ENCODE results near the gene ELOVL5.

Gene ELOVL5

DNA sequence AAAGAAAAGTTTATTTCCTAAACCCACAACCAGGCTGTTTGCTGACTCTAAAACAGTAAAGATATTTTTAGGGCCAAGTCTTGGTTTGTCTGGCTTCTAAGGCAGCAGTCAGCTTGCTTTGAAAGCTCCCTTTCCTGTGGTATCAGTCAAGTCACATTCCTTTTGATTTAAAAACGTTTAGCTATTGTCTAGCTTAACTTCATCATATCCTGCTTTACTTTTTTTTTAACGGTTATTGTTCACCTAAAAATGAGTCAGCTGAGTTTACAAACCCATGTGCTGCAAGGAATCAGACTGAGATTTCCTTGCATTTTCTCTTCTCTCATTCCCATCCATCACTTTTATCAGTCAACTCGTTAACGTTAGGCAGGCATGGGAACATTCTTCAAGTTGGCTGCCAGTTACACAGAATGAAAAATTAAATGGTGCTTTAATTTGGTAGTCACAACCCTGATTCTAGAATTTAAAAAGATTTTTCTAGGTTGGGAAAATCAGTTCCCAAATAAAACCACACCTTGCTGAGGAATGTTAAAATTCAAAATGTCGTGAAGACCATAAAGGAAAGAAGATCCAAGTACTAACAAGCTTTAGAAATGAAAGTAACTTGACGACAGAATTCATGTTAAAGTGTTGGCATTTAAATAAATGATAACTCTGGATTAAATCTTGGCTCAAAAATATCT is 45.9 kb downstream of the ELOVL5 start:
- DNase-seq = no peak

DNA sequence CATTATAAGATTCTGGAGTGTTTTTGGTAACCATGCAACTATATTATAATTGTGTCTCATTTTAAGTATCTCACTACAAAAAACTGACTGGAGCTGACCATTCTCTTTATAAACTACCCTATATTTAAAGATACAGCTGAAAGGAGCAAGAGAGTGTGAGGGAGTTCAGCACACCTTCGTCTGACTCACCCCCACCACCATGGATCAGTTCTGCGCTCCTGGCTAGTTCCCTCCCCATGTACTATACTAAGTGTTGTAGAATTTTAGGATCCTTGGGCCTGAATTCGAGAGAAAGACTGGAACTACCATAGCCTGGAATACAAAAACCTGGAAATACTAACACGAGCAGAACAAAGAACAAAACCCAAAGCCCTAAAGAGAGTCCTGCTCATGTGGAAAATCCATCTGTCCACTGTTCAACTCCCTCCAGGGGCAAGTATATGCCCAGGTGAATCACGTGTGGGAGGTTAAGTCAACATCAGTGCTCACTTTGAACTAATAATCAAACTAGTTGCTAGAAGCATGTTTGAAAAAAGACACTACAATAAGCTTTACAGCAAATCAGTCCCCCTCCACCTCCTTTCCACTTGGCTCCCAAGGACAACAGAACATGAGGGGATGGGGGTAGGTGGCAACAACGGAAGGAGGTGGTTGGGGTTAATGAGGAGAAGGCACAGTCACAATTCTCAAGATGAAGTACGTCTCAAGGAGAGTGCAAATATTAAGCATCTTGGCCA is 46.8 kb downstream of the ELOVL5 start:
- DNase-seq = no peak

DNA sequence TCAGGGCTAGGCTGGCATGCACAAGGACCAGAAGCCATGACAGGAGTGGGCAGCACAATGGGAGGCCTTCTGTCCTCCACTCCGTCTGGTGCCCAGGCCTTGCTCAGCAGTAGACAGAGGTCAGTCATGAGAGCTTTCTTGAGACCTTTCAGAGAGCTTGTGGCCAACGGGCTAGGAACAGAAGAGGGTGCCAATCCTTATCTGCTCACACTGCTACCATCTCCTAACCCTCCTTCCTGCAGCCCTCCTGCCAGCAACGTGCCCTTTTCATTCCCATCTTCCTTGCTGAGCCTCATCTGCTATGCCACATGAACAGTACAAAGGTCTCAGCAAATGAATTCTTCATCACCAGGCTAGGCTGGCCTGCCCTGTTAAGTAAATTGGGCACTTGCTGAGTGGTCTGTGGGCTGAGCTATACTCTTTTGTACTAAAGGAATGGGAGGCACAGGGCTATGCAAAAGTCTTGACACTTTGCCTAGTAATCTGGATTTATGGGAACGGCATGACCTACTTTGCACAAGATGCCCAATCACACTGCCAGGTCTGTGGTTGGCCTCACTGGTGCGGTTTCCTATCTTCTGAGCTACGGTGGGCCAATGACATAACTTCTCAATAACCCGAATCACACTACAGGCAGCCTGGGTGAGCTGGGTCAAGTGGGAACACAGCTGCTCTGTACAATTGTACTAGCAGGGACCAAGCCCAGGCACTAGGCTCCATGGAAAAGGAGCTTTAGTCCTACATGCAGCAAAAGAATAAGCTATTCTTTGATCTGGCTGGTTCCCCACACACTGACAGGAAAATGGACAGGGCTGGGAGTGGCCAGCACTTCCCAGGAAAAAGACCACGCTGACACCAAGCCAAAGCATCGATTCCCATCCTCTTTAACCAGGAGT is 47.8 kb downstream of the ELOVL5 start:
- DNase-seq = peak; percentile 93

DNA sequence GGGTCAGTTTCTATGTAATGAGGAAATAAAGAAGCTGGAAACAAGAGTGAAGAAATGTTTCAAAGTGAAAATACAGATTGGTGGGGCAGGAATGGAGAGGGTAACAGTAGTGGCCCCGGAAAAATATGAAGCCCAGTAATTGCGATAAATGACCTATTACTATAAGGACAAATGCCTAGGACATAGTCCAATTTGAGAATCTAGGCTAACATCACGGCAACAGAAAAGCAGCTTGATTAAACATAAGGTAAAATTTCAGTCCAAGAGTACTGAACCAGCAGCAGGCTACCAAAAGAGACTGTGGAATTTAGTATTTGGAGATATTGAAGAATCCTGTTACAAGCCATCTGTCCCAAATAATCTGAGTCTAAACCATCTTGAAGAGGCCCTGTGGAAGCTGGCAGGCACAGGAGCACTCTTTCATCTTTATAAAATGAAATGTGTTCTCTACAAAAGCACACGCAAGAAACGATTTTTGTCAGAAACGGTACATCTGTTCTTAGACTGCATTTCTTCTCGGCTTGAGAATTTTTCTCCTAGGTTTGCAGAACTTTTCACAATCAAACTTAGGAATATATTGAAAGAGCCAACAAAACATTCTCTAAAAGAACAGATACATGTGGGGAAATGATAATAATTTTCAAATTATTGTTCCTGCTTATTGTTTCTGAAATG is 49.3 kb downstream of the ELOVL5 start:
- DNase-seq = no peak

DNA sequence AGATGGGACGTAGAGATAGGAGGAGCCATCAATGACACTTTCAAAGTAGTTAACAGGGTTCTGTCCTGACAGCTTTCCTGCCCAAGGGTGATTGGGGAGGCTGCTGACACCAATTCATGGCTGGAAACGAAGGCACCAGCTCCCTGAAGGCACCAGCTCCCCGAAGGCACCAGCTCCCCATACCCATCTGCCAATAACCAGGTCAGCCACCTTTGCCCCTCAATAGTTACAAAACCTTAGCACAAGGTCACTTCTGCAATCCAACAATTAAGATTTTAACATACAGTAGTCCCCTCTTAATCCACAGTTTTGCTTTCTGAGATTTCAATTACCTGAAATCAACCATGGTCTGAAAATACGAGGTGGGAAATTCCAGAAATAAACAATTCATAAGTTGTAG is 51.7 kb downstream of the ELOVL5 start:
- DNase-seq = no peak

DNA sequence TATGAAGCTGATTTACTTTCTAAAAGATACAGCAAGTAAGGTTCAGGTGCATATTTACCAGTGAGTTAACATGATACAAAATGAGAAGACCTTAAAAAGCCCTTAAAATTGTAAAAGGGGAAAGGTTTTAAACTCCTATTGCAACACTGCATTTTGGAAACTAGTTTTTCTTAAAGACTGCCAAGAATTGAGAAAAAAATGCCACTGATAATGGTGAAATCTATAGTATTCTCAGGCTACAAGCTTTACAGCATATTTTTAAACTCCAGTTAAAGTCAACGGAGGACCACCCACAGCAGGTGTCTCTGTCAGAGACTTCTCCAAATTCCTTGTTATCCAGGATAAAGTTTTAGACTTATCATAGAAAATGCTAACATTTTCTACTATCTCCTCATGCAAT is 53.6 kb downstream of the ELOVL5 start:
- DNase-seq = no peak

DNA sequence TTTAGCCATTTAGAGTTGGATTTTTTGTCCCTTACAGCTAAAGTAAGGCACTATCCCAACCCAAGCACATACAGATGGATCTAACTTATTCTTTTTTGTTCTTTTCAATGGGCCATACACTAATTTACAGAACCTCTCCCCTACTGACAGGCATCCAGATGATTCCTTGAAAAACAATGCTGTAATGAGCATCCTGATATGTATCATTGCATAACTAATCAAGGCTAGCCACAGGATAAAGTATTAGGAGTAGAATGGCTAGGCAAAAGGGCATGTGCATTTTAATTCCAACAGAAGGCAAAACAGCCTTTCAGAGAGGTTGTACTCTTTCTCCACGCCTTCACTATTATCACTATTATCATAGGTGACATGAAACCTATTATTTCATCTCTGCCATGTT is 54.1 kb downstream of the ELOVL5 start:
- DNase-seq = no peak

DNA sequence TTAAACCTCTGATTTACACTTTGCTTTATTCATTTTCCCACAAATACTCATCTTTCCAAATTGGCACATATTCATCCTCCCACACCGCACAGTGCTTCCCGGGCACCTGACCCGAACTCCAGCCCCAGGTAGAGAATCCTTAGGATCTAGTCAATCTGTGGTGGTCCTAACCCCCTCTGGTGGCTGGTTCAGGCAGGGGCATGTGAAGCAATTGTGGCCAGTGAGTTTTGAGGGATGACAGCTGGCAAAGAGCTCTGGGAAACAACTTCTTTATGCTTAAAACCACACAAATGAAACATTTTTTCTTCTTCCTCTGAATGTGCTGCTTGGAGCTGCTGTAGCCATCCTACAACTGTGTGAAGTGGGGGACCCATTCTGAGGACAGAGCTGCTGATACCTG is 54.7 kb downstream of the ELOVL5 start:
- peak; percentile 58 for DNase-seq

DNA sequence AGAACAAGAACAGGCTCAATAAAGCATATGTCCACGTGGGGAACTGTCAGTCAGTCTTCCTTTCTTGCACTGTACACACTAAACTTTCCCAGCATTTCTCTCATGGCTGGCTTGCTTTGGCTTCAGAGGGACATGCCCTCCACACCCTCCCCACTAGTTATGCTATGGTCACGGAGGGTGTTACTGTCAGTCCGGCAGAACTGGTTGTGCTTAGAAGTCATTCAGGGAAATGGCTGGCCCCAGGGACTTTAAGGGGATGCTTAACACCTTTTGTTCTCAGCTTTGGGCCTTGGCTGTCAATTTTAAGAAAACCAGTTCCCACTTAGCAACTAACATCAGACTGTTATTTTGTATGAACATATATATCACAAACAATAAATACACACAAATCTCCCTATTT is 55.1 kb downstream of the ELOVL5 start:
- no peak for DNase-seq

DNA sequence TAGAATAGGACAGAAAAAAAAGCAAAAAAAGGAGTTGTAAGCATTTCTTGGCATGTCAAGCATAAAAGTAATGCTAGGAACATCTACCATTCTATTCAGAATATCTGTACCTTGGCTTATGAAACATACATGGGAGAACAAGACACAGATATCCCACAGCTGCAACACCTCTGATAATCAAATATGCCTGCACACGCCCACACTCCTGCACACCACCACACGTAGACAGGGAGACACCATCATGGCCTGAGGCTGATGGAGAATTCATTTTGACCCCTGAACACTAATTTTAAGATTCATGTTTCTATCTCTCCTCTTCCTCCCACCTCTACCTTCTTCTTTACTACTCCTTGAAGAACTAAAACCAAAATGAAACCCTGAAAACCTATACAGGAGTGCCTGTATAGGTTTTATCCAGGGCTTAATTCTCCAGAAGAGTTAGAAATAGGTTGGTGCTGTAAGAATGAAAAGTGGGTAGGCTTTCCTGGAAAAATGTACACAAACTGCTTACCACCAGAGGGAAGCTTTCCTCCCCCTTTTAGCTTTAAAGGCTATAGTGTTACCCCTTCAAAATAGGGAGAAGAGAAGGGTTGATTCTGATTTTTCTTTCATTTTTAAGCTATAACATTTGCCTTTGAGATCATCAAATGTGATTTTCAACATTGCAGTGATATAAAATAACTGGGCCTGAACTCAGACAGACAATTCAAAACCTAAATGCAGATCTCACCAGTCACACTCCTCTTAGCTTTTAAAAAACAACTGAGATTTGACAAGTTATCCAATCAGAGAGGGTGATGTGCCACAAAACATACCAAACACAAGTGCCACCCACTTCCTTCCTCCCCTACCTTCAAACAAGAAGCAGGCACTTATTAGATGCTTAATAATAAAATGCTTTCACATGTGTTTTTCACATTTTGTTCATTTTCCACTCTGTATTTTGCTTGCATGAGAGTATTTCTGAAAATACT is 57.9 kb downstream of the ELOVL5 start:
- peak; percentile 85 for DNase-seq

DNA sequence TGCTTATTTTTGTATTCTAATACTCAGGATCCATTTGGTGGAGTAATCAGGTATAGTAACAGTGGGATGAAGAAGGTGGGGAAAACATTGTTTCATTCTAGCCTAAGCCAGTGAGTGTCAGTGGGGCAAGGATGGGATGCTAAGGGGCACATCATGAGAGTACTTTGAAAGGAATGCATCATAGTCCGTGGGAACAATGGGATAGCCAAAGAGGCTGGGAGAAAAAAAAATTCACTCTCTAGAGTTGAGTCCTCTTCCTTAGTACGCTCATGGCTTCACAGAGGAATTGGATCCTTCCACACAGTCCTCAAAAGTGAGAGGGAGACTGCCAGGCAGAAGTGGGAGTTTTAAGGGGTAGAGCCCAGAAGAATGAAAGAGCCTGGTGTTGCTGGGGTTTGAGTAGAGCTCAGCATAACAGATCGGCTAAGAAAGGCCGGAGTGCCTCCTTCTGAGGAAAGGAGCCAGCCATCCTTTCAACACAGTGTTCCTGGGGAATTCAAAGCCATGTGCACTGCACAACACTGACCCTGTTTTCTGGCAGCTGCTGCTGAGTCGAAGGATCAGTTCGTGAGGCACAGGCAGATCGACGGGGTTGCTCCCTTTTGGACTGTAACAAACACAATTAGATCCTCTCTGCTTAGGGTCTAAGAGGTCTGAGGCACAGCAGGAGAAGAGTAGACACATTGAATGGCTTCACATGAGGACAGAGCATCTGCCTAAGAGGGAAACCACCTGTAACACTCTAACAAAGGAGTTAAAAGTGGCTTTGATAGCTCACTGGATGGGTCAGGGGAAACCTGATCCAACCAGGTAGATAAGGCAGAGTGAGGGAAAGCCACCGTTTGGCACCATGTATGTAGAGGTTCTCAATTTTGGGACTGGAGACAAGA is 61.2 kb downstream of the ELOVL5 start:
- no peak for DNase-seq

DNA sequence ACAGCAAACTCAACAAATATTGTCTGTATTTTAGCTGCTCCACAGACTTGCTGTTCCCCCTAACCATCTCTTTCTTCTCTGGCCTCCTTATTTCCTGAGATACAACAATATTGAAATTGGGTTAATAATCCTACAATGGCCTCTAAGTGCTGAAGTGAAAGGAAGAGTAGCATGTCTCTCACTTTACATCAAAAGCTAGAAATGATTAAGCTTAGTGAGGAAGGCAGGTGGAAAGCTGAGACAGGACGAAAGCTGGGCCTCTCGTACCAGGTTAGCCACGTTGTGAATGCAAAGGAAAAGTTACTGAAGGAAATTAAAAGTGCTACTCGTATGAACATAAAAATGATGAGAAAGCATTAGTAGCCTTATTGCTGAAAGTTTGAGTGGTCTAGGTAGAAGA is 63.8 kb downstream of the ELOVL5 start:
- no peak for DNase-seq

DNA sequence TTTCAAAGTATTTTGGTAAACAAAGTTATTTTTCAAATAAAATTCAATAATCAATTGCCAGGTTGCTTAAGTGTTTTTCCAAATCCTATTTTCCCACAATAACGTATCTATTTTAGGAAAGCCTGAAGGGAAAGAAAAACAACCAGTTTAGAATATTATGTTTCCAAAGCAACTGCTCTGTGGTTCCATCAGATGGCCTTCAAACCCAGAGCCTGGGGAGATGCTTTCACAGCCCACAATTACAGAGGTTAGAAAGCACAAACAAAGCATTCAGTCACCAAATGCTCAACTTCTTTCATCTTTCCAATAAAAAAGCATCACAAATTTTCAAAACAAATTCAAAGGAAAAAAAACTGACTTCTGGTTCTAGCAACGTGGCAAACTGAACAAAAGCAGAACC is 66.0 kb downstream of the ELOVL5 start:
- no peak for DNase-seq

DNA sequence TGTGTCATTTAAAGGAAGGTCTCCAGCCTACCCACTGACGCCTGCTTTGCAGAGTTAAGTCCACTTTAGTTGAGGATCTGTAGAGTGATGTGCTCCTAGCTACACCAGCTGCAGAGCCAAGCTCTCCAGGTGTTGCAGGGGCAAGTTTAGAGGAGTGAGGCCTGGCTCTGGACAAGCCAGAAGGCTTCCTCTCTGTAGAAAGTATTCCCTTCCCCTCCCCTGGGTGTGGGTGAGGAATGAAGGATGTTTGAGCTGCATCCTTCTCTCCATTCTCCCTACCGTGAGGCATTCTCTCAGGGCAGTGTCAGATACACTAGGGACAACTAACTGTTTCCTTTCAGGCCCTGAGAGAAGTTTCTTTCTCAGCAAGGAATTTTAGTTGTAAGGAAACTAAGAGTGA is 66.5 kb downstream of the ELOVL5 start:
- DNase-seq = no peak

DNA sequence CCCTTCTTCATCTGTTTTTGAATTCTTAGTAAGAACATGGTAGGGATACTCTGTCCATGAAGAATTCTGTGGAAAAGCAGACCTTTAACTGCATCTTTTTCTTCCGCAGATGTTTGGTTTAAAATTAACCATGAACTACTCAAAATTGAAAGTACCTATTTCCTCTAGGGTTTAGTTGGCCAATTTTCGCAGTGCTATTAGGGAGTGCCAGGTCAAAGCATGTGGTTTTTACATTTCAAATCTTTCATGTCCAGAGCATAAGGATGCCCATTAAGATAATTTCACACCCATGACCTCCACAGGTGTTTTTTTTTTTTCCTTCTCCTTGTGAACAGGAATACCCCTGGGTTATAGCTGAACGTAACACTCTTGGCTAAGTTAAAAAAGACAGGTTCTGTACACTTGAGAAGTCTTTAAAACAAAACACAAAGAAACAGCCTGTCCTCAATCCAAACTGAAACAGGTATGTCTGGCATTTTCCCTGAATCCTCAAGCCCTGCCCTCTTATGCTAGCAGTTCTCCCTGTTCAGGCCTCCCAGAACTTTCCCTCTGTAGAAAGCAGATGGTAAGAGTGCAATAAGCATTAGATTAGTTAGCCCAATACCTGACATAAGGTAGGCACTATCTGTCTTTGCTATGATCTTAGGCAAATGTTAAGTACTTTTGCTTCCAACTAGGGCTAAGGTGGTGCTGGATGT is 67.1 kb downstream of the ELOVL5 start:
- no peak for DNase-seq

DNA sequence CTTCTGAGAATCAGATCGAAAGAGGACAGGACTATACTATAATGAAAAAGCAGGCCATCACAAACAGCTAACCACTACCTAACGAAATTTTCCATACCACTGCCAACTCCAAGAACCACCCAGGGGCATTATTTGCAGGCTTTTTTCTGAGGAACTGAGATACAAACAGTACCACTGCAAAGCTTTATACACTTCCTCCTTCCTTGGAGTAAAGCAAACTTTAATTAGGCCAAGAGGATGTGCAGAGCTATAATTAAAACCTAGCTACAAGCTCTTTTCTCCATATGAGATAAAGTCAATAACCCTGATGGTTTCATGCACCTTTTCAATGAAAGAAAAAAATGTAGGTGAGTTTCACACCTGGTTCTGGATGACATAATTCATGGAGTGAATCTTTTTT is 68.5 kb downstream of the ELOVL5 start:
- no peak for DNase-seq

DNA sequence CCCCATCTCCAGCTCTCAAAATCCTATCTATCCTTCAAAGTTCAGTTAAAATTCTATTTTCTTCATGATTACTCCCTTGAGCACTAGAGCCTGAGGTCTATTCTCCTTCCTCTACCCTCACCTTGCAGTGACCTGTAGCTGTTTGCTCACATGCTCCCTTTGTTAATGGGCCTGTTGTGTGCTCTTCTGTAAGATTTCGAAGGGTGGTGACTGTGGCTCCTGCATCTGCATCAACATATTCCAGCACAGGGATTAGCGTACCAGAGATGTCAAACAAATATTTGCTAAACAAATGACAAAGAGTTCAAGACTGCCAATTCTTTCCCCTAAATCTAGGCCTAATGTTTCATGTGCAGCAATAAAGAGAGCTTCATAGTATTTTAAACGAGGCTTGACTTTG is 69.5 kb downstream of the ELOVL5 start:
- no peak for DNase-seq

DNA sequence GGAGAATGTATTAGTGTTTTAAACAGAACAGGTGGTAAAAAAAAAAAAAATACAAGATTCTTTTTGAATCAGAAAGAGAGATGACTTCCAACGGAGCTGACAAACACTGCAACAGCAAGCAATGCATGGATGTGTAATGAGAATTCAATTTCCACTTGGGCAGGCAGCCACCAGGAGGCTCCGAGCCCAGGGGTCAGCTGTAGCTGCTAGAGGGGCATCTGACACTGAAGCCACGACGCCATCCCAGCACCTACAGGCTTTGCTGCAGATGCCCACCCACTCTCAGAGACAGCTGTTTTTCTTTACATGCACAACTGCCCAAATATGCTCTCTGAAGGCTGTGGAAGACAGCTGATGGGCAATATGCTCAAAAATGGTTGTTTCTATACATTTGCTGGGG is 75.4 kb downstream of the ELOVL5 start:
- no peak for DNase-seq

DNA sequence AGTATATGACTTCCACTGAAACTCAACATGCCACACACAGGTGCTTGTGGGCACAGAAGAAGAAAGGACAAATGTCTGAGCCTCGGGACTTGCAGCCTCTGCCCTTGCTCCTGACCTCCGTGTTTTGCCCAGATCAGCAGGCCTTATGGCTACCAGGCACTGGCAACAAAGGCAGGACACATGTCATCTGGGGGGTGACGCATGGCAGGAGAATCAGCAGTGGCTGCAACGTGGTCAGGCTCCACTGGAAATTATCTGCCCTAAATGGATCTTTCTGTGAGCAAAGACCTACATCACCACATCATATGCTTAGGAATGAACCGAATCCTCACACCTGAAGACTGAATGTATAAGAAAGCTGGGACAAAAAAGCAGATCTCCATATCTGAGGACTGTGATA is 78.9 kb downstream of the ELOVL5 start:
- DNase-seq = no peak

Data from hematopoietic multipotent progenitor cell treated with erythropoietin and hydrocortisone succinate and interleukin-3 and kit ligand, for 6 days (in vitro differentiated cells).